DMS53 treated with DMSO at 0.1 percent for 48 hours (cell line): ENCODE data around the gene NEUROD1.
A peak's percentile ranks its signal among the peaks of the same experiment; 100 is the strongest.

Experiments used
- DNase-seq: peaks from one replicate; lab custom pipeline; 2025; ENCODE audit not compliant: unreplicated experiment; lab: John Stamatoyannopoulos, UW

Gene NEUROD1

GRCh38 chr2:181680937-181681811, 857 bp upstream of the NEUROD1 start:
- no peak for DNase-seq

DNA sequence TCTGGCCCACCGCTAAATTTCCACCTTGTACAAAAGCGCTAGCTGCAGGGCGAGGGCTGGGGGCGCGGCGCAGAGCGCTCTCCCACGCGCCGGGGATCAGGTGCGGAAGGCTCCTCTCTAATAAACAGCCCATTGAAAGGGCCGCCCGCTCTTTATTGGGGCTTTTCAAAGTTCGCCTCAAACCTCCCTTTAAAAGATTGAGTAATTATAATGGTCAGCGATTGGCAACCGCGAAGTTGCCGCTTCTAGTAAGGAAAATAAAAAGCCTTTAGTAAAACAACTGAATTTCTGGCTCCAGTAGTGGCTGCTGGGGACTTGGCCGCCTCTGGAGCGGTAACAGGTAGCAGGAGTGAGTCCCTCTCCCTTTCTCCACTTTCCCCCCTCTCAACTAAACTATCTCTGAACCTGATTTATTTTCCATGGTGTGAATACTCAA, 755 bp downstream of the NEUROD1 start:
- DNase-seq = peak; percentile 81

GRCh38 chr2:181678861-181679543, 1.3 kb downstream of the NEUROD1 start:
- peak; percentile 76 for DNase-seq

DNA sequence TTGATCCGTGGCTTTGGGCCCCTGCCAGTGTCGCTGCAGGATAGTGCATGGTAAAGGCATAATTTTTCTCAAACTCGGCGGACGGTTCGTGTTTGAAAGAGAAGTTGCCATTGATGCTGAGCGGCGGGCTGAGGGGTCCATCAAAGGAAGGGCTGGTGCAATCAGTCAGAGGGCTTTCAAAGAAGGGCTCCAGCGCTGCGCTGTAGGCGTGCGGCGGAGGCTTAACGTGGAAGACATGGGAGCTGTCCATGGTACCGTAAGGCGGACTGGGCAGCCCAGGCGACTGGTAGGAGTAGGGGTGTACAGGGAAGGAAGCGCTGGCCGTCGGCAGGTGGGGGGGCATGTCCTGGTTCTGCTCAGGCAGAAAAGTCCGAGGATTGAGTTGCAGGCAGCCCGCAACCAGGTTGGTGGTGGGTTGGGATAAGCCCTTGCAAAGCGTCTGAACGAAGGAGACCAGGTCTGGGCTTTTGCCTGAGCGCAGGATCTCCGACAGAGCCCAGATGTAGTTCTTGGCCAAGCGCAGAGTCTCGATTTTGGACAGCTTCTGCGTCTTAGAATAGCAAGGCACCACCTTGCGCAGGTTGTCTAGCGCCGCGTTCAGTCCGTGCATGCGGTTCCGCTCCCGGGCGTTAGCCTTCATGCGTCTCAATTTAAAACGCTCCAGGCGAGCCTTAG, 2.3 kb downstream of the NEUROD1 start:
- DNase-seq = peak; percentile 93

DNA sequence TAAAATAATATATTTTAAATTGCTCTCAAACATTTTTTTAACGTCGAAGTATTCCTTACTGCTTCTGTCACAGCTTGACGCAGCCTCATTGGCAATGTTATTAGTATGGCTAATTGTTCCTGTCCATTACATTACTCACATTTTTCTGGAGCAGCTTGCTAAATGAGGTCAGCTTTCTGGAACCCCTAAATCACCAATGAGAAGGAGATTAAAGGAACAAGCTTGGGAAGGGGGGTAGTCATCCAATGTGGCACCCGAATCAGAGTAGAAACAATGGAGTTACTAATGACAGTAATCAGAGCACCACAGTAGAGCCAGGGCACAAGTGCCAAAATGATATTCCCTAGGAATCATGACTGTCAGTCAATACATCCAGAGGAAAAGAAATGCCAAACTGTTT, 5.1 kb downstream of the NEUROD1 start:
- DNase-seq = no peak

DNA sequence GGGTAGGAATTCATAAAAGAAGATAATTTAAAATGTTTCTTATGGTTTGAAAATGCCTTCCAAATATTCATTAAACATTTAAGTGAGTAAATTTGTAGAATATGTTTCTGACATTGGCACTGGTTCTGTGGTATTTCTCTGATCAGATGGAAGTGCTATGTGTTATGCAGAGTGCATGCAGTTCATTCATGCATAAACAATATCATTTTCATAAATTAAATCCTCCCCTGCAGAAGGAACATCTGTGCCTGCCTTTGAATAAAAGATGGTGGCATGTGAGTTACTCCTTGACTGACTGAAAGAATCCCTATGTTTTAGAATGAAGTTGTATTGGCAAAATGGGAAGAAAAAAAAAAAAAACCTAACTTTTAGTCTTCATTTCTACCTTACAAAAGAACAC, 5.9 kb downstream of the NEUROD1 start:
- no peak for DNase-seq

GRCh38 chr2:181673173-181673572, 7.1 kb downstream of the NEUROD1 start:
- peak; percentile 100 for DNase-seq

DNA sequence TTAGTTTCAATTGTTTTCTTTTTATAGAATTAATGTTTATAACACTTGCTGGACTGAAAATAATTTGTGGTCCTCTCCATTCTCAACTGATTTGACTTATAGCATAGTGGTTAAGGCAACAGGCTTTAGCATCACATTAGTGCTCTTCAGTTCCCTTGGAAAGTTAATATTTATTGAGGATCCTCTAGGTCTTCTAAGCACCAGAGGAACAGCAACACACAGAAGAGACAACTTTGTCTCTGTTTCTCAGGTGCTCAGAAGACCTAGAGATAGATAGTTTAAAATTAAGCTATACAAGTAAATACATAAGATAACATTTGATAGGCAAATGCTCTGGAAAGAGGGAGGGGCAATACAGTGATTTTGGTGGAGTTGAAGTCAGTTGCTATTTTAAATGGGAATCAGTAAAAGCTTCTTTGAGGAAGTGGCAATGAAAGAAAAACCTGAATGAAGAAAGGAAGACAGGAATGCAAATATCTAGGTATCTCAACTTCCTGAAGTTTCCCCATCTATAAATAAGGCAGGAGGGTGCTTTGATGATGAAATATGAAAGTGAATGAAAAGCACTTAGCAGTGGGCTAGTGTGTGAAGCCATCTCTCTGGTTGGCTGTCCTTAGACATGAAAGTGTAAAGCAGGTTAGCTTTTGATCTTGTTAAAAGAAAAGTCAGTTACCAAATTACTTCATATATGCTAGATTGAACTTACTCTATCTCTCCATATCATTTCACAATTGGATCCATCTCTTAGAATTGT, 7.9 kb downstream of the NEUROD1 start:
- peak; percentile 61 for DNase-seq

- no peak for DNase-seq
Measured at GRCh38 chr2:181670632-181671031, 9.7 kb downstream of the NEUROD1 start.

GRCh38 chr2:181667234-181667633, 13.1 kb downstream of the NEUROD1 start:
- DNase-seq = no peak

DNA sequence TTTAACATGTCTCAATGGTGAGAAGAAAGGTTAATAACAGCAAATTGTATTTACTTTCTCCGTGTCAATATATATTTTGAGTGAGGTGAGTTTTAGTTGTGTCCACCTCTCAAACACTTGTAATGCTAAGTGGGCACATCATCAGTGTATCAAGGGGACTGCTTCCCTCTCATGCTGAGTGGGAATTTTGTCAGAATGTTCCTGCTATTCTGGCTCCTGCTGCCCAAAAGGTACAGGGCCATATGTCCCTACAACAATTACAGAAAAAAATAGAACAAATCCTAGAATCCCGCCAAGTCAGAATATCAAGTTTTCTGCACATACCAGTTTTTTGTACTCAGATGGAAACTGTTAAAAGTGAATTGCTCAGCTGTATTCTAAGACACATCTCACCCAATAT, 18.0 kb downstream of the NEUROD1 start:
- DNase-seq = peak; percentile 92

DNA sequence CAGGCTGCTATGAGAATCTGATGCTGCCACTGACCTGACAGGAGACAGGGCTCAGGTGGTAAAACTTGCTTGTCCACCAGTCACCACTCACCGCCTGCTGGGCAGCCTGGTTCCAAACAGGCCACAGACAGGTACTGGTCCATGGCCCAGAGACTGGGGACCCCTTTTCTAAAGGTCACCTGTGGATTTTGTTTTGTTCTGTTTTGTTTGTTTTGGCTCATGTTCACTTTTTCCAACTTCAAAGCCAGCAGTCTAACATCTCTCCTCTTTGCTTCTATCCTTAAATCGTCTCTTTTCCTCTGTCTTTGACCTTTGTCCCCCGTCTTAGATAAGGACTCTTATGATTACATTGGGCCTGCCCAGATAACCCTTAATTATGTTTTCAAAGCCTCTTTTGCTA, 20.1 kb downstream of the NEUROD1 start:
- peak; percentile 82 for DNase-seq

GRCh38 chr2:181658444-181658843, 21.9 kb downstream of the NEUROD1 start:
- DNase-seq = peak; percentile 64

DNA sequence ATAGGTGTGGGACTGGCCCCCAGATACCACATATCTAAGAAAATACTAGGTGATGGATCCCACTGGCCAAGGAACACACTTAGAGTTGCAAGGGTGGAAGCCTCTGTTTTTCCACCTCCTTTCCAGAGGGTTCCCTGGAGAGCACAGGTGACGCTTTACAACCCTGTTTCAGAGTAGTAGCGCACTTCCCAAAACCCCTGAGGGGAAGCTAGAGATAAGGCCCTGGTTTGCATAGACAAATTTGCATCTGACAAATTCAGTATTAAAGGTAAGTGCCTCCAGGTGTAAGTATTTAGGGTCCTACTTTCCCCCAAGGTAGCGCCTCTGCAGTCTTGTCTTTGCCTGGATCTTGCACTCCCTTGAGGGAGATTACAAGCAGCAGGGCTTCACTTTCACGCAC, 22.9 kb downstream of the NEUROD1 start:
- no peak for DNase-seq

DNA sequence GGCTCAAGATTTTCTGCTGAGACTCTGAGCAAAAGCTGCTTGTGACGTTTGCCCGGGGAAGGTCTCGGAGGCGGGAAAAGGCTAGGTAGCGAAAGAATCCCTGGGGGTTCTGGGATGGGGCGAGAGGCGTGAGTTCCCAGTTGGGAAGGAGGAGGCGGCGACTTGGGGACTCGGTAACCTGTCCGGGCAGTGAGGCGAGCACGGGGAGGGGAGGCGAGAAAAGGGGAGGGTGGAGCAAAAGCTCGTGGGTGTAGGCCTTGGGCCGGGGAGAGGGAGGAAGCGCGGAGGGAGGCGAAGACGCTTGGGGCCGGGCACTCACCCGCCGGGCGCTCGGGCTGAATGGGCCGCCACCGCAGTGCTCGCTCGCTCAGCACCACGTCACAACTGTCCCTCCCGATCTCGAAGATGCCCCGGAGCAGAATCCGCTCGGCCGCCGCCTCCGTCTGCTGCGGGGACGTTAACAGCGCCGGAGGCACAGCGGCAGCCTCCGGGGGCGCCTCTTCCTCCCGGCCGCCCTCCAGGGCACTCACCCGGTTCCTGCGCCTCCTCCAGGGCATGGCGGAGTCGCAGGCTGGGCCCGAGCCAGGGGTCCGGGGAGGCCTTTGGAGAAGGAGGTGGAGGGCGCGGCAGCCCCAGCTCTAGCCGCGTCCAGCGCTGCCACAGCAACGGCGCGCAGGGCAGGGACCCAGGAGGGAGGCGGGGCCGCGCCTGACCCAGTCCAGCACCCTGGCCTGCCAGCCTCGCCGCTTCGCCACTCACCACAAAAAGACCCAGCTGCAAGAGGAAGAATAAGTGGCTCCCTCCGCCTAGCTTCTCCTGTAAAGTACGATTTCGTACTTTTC, 23.6 kb downstream of the NEUROD1 start, which contains the start of gene CERKL:
Gene CERKL, minus strand, starts transcription at position 656 of the 842 bp plus-strand sequence. Its CDS starts 99 bp downstream, at position 557.
- DNase-seq = peak; percentile 84

DNA sequence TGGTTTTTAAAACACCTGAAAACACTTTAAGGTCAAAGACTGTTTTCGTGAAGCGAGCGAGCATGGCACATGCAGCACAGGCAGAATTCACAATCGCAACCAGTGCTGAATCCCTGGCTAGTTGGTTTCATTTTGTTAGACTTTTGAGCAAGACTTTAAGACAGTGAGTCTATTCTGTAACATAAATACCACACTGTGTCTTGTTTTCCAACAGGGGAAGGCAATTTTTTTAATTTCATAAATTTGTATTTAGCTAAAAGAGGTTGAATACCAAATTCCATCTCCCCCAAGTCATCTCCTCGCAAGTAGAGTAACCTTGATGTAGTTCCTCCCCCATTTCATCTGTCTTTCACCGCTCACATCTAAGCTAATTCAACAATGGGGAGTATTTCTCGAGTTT, 24.8 kb downstream of the NEUROD1 start:
- no peak for DNase-seq

DNA sequence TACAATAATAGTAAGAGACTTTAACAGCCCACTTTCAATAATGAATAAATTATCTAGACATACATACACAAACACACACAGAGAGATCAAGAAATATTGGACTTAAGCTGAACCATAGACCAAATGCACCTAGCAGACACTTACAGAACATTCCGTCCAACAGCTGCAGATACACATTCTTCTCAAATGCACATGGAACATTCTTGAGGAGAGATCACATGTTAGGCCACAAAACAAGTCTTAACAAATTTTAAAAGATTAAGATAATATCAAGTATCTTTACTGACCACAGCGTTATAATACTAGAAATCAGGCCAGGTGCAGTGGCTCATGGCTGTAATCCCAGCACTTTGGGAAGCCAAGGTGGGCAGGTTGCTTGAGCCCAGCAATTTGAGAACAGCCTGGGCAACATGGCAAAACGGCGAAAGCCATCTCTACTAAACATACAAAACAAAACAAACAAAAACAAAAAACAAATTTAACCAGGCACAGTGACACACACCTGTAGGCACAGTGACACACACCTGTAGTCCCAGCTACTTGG, 30.8 kb downstream of the NEUROD1 start:
- DNase-seq = no peak

GRCh38 chr2:181648478-181649155, 31.7 kb downstream of the NEUROD1 start:
- peak; percentile 91 for DNase-seq

GRCh38 chr2:181646415-181646987, 33.8 kb downstream of the NEUROD1 start:
- no peak for DNase-seq
